ENCODE data around the gene AP2B1.
"Not testable (repeated sequence)": the region's sequence is repeated elsewhere in the genome, so short reads cannot be mapped to it uniquely, and the experiment has no call there.

The AP2B1 gene

GRCh38 chr17:35703308-35703707 lies 116.2 kb downstream of the AP2B1 start:
- DNase-seq = not testable (repeated sequence)

- DNase-seq = no peak
These were observed 118.1 kb downstream of the AP2B1 start for GRCh38 chr17:35705230-35705629.

GRCh38 chr17:35705705-35706104 lies 118.6 kb downstream of the AP2B1 start:
- DNase-seq = no peak

- DNase-seq = no peak
These were observed 121.0 kb downstream of the AP2B1 start for GRCh38 chr17:35708149-35708548.

GRCh38 chr17:35708951-35709350 lies 121.8 kb downstream of the AP2B1 start:
- no peak for DNase-seq

GRCh38 chr17:35709874-35710273 lies 122.8 kb downstream of the AP2B1 start:
- no peak for DNase-seq

- no peak for DNase-seq
These were observed 123.8 kb downstream of the AP2B1 start for GRCh38 chr17:35710950-35711349.

- DNase-seq = no peak
These were observed 126.1 kb downstream of the AP2B1 start for GRCh38 chr17:35713069-35713728.

GRCh38 chr17:35714988-35715387 lies 127.9 kb downstream of the AP2B1 start:
- no peak for DNase-seq

GRCh38 chr17:35715416-35715815 lies 128.3 kb downstream of the AP2B1 start:
- DNase-seq = no peak

GRCh38 chr17:35716173-35716572 lies 129.1 kb downstream of the AP2B1 start:
- DNase-seq = no peak

GRCh38 chr17:35716897-35717465 lies 129.9 kb downstream of the AP2B1 start:
- DNase-seq = no peak

- no peak for DNase-seq
These were observed 130.4 kb downstream of the AP2B1 start for GRCh38 chr17:35717475-35717874.

GRCh38 chr17:35723735-35724134 lies 136.6 kb downstream of the AP2B1 start:
- DNase-seq = no peak

GRCh38 chr17:35725058-35725457 lies 137.9 kb downstream of the AP2B1 start:
- no peak for DNase-seq

GRCh38 chr17:35725802-35726126 lies 138.6 kb downstream of the AP2B1 start:
- no peak for DNase-seq

- DNase-seq = no peak
These were observed 139.2 kb downstream of the AP2B1 start for GRCh38 chr17:35726127-35726952.

GRCh38 chr17:35726953-35727460 lies 139.9 kb downstream of the AP2B1 start:
- no peak for DNase-seq

GRCh38 chr17:35727635-35728034 lies 140.5 kb downstream of the AP2B1 start:
- no peak for DNase-seq

GRCh38 chr17:35728551-35728950 lies 141.4 kb downstream of the AP2B1 start:
- DNase-seq = no peak

GRCh38 chr17:35729405-35729833 lies 142.3 kb downstream of the AP2B1 start:
- no peak for DNase-seq

- DNase-seq = no peak
These were observed 143.4 kb downstream of the AP2B1 start for GRCh38 chr17:35730400-35731005.

- DNase-seq = peak in 2 of 5 donors; percentile 21 to 30
These were observed 144.3 kb downstream of the AP2B1 start, which contains the start of gene RASL10B for GRCh38 chr17:35731239-35731916. RASL10B (plus strand) TSS chr17:35731639; CDS start chr17:35735185, 3,546 bp downstream.

All from T-helper 1 cell (primary cell).